CD4-positive, alpha-beta T cell treated with Interleukin-12 subunit alpha and Interleukin-12 subunit beta, for 1 hour (primary cell): ENCODE results near the gene RITA1.
"Not testable (repeated sequence)": the region's sequence is repeated elsewhere in the genome, so short reads cannot be mapped to it uniquely, and the experiment has no call there.

Experiments used
- DNase-seq: peaks from one replicate; pipeline ENCODE4 v3.0.0-alpha.2; 2020

The RITA1 gene, protein sequence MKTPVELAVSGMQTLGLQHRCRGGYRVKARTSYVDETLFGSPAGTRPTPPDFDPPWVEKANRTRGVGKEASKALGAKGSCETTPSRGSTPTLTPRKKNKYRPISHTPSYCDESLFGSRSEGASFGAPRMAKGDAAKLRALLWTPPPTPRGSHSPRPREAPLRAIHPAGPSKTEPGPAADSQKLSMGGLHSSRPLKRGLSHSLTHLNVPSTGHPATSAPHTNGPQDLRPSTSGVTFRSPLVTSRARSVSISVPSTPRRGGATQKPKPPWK

DNA sequence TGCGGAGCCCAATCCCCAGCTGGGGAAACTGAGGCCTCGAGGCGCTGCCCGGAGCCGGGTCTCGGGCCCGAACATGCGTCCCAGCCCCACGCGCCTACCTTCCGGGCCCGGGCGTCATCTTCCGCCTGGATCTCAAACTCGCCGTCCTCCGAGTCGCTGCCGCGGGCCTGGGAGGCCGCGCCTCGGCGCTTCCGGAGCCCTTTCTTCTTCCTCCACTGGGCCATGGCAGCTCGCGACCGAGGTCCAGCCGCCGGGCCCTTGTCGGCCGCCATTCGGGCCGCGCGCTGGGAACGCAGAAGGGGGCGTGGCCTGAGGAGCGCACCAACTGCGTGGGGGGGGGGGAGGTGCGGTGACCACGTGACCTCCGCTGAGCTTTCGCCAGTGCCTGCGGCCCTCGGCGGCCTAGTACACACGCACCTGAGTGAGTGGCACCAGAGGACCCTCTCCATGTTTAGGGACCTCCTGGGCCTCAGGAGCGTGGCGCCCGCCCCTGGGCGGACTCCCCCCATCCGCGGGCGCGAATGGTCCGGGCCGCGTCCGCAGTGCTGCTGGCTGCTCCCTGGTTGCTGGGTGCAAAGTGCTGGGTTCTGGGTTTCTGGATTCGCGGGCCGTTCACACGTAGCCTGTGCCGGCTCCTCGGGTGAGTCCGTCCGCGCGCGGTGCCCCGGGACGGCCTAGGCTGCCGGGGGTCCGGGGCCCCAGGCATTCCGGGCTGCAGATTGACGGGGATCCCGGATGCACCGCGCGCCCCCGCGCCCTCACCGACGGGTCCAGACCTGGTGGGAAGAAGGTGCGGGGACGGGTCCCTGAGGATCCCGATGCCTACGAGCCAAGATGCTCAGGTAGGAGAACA is at the start of gene RITA1, which contains the start of gene DDX54:
TSS of gene RITA1 (plus strand) at position 542 of the 853 bp plus-strand sequence. CDS start 1,026 bp downstream, outside the sequence.
TSS of gene DDX54 (minus strand) at position 299 of the 853 bp plus-strand sequence. CDS start at position 272, 27 bp downstream.
- peak; percentile 84 for DNase-seq

DNA sequence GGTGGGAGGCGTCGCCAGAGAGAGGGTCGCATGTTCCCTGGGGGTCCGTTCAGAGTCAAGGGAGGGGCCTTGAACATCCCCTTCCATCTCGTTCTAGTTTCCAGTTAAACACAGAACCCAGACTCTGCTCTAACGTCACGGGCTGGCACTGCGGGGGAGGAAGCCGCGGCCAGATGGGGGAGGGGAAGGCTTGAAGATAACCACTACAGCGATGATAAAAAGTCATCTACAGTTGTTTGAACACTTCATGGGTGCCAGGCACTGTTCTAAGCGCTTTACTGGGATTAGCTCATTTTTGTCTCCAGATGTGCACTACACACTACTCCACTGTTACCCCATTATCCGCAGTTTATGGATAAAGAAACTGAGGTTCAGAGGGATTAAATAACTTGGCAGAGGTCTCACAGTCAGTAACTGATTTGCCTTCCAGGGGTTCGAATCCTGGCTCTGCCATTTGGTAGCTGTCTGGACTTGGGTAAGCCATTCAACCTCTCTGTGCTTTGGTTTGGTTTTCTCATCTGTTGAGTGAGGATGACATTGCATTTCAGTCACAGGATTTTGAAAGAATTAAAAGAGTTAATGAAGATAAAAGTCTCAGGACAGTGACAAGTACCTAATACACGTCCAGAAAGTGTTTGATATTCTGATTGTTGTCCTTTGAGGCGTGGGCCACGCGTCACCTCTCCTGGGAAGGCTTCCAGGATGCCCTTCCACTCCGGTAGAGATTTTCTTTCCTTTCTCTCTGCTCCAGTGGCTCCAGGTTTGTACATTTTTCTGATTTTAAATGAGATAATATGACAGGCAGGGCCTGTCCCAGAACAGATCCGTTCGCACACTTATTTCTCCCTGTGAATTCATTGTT is 49.2 kb upstream of the RITA1 start:
- peak; percentile 56 for DNase-seq

DNA sequence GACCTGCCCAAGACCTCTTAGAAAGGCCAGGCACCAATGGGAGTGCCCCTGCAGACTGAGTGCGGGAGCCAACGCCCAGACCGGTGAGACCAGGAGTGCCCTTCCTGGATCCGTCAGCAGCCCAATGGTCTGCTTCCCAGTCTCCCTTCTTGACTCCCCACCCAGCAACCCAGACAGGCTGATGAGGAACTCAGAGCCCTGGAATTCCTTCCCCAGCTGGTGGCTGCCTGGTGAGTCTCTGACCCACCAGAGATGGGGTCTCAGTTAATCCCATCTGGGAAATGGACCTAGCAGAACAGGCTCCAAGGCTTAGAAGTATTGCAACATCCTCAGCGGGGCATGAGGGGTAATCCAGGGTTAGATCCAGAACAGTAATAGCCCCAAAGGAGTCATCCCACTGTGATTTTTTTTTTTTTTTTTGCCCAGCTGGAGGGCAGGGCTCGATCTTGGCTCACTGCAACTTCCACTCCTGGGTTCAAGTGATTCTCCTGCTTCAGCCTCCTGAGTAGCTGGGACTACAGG is 48.5 kb upstream of the RITA1 start:
- no peak for DNase-seq

DNA sequence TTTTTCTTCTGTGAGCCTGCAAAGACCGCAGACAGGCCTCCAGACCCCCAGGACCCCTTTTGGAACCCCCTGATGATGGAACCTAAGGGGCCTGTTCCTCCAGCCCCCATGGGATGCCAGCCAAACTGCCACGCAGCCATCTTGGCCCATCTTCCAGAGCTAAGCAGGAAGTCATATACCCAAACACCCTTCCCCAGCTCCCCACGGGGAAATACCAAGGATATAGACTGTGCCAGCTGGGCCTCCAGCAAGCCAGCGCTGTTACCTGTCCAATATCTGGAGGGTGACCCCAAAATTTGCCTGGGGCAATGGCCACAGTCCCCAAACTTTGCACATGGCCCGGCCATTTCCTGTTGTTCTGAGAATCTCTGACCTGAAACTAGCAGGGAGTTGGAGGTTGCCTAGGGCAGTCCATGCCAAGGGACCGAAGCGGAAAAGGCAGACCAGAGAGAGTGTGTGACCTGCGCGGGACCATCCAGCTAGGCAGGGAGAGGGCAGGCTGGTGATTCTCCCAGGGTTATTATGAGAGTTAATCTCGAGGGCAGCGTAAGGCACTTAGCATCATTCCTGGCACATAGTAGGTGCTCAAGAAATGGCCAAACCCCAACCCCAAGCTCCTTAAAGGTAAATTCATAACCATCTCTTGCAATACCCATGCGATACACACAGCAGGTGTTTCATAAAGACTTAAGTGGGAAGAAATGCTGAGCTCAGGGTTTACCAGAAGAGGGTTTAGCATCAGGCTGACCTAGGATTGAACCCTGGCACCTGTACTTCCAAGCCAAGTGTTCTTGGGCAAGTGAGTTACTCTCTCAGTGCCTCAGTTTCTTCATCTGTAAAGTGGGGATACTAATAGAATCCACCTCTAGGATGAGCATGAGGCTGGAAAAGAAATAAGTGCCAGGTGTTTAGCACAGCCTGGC is 47.4 kb upstream of the RITA1 start:
- no peak for DNase-seq

DNA sequence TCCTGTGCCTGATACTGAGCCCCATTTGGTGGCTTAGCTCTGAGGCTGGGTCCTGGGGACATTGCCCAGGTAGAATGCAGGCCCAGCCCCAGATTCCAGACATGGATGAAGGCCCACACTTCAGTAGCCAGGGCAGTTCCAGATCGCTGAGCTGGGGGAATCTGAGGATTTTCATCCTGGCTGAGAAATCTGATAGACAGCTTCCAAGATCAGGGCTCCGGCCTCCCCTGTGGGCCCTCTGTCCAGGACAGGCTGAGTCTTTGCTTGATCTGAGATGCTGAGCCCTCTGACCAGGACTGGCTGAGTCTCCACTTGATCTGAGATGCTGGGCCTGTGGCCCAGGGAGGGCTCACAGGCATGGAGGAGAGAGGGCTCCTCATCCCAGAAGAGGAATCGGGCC is 46.7 kb upstream of the RITA1 start:
- DNase-seq: no peak

DNA sequence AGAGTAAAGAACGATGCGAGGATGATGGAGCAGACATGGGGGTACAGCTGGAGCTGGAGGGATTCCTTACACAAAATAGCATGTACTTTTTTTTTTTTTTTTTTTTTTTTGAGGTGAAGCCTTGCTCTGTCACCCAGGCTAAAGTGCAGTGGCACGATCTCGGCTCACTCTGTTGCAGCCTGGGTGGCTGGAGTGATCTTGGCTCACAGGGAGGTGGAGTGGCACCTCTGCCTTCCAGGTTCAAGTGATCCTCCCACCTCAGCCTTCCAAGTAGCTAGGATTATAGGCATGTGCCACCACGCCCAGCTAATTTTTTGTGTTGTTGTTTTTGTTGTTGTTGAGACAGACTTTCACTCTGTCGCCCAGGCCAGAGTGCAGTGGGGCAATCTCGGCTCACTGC is 44.8 kb upstream of the RITA1 start:
- DNase-seq: no peak

DNA sequence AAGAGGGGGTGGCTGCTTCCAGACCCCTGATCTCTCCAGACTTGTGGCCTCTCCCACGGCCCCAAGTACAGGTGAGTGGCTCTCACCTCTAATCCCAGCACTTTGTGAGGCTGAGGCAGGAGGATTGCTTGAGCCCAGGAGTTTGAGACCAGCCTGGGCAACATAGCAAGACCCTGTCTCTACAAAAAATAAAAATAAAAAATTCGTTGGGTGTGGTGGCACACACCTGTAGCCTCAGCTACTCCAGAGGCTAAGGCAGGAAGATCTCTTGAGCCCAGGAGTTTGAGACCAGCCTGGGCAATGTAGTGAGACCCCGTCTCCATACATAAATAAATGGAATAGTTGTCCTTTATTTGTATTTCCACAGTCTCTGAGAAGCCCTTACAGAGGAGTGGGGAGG is 43.8 kb upstream of the RITA1 start:
- not testable (repeated sequence) for DNase-seq

DNA sequence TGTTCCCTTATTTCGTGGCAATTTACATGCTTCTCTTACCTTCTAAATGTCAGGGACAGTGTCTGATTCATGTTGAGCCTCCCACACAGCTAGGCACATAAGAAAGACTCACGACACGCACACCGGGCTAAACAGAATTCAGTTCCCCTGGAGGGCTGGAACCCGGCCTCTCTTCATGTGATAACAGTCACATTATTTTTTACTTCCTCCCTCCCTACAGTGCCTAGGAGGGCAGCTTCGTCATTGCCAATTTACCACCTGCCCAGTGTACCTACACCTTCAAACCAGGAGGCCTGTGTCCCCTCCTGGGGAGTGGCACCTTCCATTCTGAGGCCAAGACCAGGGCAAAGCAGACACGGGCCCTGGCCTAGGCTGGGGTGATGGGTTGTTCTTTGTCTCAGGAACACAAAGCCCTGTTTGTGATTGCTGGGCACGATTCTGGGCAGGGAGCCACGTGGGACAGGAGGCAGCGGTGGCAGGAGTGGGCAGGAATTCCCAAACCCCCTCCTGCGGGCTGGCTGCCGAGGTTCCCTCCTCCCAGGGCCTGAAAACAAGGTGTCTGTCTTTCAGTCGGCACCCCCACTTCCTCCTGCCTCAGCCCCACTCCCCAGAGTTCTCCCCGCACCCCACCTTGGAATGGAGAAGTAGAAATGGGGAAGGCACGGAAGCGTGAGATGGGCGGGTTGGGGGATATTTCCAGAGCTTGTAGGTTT is 43.2 kb upstream of the RITA1 start:
- no peak for DNase-seq

DNA sequence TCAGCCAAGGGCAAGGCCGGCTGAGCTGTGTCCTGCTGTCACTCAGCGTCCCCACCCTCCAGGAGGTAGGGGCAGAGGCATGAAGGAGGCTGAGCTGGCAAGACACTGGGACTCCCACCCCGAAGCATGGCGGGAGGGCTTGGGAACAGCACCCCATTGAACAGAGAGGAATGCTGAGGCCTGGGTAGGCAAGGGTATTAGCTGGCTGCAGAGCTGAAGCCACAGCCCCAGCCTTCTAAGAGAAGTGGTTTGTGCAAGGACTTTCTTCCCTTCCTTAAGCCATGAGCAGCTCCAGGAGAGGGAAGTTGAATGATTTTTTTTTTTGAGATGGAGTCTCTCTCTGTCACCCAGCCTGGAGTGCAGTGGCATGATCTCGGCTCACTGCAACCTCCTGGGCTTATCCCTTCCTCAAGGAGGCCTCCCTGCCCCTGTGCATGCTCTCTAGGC is 42.6 kb upstream of the RITA1 start:
- no peak for DNase-seq

DNA sequence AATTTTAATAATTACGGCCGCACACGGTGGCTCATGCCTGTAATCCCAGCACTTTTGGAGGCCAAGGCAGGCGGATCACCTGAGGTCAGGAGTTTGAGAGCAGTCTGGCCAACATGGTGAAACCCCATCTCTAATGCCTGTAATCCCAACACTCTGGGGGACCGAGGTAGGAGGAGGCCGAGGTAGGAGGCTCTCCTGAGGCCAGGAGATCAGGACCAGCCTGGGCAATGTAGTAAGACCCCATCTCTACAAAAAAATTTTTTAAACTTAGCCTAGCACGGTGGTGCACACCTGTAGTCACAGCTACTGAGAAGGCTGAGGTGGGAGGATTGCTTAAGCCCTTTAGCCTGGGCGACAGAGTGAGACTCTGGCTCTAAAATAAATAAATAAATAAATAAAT is 41.6 kb upstream of the RITA1 start:
- DNase-seq: no peak

DNA sequence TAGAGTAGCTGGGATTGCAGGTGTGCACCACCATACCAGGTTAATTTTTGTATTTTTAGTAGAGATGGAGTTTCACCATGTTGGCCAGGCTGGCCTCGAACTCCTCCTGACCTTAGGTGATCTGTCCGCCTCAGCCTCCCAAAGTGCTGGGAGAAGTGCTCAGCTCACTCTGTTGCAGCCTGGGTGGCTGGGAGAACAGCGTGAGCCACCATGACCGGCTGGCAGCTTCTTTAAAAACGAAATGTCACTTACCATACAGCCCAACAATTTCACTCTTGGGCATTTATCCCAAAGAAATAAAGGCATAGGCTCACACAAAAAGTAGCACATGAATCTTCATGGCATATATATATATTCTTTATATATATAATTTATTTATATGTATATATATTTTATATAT is 40.7 kb upstream of the RITA1 start:
- no peak for DNase-seq

DNA sequence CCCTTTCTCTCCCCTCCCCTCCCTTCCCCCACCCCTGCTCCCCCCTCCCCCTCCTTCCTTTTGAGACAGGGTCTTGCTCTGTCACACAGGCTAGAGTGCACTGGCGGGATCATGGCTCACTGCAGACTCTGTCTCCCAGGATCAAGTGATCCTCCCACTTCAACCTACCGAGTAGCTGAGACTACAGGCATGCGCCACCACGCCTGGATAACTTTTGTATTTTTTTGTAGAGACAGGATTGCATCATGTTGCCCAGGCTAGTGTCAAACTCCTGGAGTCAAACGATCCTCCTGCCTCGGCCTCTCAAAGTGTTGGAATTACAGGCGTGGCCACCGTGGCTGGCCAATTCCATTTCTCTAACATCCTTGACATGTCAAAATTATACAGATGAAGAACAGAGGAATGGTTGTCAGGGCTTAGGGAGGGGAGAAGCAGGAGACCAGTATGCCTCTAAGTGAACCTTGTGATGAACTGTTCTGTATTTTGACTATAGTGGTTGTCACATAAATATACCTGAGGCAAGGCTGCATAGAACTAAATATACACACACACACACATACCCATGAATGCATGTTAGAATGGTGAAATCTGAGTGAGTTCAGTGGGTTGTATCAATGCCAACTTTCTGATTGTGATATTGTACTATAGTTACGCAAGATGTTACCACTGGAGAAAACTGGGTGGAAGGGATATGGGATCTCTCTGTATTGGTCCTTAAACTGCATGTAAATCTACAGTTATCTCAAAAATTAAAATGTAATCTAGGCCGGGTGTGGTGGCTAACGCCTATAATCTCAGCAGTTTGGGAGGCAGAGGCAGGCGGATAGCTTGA is 39.6 kb upstream of the RITA1 start:
- DNase-seq: no peak

DNA sequence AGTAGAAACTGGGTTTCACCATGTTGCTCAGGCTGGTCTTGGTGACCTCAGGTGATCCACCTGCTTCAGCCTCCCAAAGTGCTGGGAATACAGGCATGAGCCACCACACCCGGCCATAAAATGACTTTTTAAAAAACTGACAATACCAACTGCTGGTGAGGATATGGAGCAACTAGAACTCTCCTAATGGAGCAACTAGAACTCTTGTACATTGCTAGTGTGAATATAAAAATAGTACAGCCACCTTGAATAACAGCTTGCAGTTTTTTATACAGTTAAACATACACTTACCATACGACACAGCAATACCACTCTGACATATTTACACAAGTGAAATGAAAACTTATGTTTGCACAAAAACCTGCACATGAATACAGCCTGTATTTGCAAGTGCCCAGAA is 38.5 kb upstream of the RITA1 start:
- DNase-seq: no peak

DNA sequence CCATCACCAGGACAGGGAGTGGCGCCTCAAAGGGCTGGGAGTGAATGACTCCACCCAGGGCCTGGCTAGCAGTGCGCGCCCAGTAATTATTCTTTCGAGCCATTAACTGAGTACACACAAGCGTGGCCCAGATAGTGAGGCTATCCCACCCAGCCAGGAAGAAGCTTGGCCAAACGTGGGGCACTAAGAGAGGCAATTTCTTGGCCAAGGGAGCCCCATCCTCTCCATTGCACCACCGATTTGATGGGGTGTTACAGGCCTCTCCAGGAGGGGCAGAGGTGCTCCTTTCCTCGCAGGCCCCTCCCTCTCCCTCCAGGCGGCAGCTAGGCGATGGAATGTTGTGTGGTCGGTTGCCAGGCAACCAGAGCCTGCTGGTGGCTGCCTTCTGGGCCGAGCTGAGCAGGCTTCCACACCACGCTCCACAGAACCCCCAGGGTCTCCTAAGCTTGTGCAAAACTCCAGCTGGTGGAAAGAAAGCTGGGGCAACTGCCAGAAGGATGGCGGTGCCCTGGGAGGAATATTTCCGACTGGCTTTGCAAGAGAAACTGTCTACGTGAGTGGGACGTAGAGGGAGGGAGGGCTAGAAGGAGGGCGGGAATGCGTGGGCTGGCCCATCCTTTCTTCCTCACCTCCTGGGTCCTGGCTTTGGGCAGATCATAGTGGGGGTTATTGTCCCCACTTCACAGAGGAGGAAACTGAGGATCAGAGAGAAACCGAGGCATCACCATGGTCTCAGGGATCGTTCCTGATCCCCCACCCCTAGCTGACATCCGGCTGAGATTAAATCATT is 36.0 kb upstream of the RITA1 start, which contains the start of gene CFAP73:
TSS of gene CFAP73 (plus strand) at position 364 of the 790 bp plus-strand sequence. CDS start at position 498, 134 bp downstream.
- DNase-seq: no peak

DNA sequence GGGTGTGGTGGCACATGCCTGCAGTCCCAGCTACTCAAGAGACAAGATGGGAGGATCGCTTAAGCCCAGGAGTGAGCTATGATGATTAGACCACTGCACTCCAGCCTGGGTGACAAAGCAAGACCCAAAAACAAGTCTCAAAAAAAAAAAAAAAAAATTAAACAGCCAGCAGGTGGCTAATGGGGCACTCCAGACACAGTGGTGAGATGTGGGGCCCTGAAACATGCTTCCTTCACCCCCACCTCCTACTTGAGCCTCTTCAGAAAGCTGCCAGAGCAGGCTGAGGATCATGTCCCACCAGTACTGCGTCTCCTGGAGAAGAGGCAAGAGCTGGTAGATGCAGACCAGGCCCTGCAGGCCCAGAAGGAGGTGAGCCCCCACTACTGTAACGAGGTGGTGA is 33.9 kb upstream of the RITA1 start:
- DNase-seq: no peak

DNA sequence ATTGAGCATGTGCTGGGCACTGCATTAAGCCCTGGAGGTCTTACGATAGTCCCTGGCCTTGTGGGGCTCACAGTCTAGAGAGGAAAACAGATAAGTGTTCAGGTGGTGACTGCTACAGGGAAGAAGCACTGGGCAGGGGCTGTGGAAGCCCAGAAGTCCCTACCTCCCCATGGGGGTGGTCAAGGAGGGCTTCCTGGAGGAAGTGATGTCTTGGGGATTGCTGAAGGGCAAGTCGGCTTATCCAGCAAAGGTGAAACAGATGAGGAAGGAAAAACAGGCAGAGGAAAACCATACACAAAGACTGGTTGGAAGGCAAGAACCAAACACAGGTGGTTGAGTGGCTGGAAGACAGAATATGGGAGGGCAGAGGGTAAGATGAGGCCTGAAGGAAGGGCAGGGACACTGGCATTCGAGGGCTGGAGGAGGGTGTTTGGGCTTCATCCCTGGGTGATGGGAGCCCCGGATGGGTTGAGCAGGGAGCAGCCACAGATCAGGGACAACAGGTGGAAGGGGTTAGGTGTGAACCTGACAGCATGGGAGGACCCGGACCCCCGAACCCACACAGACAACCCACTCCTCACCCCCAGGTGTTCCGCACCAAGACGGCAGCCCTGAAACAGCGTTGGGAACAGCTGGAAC is 33.2 kb upstream of the RITA1 start:
- DNase-seq: no peak

DNA sequence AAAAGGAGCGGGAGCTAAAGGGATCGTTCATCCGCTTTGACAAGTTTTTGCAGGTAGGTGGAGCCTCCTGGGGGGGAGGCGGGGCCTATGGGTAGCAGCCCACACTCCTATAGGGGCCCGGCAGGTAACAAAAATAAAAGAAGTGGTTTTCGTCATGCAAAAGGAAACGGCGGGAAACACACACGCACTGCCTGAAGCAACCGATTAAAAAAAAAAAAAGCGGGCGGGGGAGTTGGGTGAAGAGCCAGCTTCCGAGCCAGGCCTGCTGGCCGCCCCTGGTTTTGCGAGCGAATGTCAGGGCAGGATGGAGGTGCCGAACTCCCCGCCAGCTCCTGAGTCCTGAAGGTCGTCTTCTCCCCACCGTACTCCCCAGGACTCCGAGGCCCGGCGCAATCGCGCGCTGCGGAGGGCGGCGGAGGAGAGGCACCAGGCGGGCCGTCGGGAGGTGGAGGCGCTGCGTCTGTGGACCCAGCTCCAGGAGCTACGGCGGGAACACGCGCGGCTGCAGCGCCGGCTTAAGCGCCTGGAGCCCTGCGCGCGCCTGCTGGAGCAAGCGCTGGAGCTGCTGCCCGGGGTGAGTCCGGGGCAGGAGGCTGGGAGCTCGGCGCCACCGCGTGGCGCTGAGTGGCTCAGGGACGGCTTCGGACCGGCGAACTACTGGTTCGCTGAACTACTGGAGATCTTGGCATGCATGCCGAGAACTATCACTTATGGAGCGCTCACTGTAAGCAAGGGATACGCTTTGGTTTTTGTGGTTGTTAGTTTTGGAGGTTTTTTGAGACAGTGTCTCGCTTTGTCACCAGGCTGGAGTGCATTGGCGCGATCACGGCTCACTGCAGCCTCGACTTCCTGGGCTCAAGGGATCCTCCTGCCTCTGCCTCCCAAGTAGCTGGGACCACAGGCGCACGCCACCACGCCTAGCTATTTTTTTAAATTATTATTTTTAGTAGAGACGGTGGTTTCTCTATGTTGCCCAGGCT is 32.4 kb upstream of the RITA1 start:
- DNase-seq: peak; percentile 71
